Activated CD8-positive, alpha-beta memory T cell treated with anti-CD3 and anti-CD28 coated beads for 48 hours (primary cell): Measurements from ENCODE around the gene LMOD1.
"Not testable (repeated sequence)": the region's sequence is repeated elsewhere in the genome, so short reads cannot be mapped to it uniquely, and the experiment has no call there.

Experiments
- DNase-seq, 3 experiments: peaks; one replicate each; pipeline ENCODE4 v3.0.0-alpha.2; 2020; ENCODE audit warnings: low read depth in 2 of 3, low spot score in 2 of 3

Gene LMOD1

GRCh38 chr1:201916649-201917249 lies 29.6 kb downstream of the LMOD1 start:
- no peak for DNase-seq

- DNase-seq, result no peak
Measured at GRCh38 chr1:201914456-201915235, 31.7 kb downstream of the LMOD1 start.

DNA sequence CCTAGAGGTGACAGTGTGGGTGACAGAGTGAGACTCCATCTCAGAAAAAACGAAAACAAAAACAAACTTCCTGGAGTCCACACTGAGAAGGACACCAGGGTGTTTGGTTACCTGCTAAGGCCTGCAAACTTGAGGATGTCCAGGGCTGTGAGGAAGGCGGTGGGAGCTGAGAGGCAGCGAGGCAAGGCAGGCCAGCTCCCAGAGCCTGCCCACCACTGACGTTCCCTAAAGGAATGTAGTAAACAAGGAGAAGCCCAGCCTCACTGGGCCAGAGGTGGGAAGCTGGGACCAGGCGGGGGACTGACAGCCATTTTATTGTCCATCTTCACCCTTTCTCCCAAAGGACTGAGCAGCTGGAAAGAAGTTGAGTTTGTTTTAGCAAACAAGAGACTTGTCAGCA lies 33.5 kb downstream of the LMOD1 start:
- no peak for DNase-seq

GRCh38 chr1:201911826-201912571 lies 34.3 kb downstream of the LMOD1 start:
- no peak for DNase-seq

GRCh38 chr1:201907621-201908020 lies 38.7 kb downstream of the LMOD1 start:
- no peak for DNase-seq

- no peak for DNase-seq
Measured at GRCh38 chr1:201906336-201906735, 40.0 kb downstream of the LMOD1 start.

DNA sequence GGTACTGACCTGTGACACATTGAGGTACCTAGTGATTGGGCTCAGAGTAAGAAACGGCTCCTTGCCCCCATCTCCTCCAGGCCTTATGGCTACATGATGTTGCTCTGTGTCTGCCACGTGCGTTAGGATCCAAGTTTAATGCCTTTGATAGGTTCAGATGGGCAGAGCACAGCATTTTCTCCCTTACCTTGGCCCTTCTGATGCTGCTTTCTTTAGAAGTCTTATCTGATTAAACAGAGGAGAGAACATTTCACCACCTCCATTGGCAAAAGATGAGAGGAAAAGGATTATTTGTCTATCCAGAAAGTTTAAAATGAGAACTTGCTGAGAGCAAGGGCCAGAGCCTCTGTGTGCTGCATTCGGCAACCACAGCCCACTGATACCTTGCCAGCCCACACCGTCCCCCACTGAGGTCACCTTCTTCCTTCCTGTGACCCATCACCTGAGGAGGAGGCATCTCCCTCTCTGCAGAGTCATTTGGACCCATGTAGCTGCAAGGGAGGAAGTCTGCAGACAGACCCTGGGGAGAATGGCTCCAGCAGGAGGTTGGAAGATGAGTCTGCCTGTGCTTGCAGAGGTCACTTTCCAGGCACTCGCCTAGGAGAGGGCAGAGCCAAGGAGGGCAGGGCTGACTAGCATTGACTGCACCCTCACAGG lies 41.0 kb downstream of the LMOD1 start:
- DNase-seq, result no peak

GRCh38 chr1:201904579-201904978 lies 41.8 kb downstream of the LMOD1 start:
- DNase-seq, result no peak

DNA sequence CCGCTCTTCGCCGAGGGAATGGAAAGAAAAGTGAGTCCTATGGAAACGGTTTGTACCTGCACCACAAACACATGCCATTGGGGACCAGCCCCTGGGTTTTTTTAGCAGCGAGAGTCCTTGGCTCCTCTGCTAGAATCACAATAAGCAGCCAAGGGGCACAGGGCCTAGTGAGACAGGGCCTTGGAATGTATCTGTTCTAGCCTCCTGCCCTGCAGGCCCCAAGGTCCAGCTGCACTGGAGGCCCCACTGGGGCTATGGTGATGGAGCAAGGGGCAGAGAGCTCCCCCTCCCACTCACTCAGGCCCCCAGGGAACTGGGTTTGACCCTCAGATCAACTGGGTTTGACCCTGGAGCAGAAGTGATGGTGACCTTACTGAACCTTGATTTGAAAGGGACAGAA lies 43.2 kb downstream of the LMOD1 start:
- DNase-seq, result no peak

DNA sequence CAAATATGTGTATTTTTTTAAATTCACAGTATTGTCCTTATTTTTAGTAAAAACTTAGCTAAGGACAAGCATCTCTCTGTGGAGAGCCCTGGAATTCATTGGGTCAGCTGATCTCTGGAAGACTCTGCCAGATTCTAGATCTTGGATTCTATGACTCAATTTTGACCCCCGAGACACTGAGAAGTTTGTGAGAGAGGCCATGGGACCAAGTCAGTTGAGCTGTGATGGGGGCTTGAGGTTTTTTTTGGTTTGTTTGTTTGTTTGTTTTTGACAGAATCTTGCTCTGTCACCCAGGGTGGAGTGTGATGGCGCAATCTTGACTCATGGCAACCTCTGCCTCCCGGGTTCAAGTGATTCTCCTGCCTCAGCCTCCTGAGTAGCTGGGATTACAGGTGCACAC lies 44.1 kb downstream of the LMOD1 start:
- DNase-seq, result no peak

DNA sequence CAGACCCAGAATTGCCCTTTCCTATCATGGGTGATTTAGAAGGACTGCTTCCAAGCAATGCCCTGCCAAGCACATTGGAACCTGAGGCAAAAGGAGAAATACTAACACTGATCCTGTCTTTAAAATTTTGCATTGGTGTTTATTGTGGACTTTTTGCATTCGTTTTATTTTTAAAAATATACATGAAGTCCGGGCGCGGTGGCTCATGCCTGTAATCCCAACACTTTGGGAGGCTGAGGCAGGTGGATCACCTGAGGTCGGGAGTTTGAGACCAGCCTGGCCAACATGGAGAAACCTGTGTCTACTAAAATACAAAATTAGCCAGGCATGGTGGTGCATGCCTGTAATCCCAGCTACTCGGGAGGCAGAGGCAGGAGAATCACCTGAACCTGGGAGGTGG lies 45.3 kb downstream of the LMOD1 start:
- not testable (repeated sequence) for DNase-seq

DNA sequence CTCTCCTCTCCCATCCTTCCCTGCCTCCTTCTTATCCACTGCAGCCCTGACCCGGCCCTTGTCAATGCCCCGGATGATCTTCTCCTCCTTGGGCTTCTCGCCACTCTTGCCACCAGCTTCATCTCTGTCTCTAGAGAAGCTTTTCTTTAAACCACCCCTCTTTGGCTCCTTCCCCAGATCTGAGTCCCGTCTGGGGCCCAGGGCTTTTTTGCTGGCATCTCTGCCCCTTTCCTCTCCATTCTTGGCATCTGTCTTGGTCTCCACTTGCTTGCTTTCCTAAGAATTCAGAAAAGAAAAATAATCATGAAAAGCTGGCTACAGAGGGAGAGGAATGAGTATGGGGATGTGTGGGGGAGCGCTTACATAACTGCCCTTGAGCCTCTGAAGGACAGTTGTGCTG lies 45.9 kb downstream of the LMOD1 start:
- DNase-seq, result no peak

DNA sequence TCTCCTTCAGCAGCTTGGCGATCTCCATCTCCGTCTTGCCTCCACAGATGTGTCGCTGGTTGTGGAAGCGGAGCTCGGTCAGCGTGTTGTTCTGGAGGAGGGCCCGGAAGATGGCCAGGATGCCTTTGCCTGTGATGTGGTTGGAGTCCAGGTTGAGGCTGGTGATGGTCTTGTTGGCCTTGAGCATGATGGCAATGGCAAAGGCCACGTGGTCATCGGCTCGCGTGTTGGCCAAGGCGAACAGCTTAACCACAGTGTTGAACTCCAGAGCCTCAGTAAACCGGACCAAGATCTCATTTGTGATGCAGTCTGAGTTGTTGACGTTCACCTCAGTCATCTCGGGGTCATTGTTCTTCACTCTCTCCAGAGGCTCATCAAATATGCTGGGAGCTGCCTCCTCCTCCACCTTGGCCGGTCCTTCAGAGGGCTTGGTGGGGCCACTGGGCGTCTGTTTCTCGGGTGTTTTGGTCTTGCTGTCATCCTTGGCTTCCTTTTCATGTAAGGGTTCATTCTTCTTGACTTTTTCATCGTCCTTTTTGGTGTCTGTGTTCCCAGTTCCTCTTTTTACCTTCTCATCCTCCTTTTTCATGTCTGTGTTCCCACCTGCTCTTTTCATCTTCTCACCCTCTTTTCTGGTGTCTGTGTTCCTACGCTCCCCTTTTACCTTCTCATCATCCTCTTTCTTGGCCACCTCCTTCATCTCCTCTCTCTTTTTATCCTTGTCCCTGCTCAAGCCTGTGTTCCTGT lies 46.5 kb downstream of the LMOD1 start:
- DNase-seq, result no peak

DNA sequence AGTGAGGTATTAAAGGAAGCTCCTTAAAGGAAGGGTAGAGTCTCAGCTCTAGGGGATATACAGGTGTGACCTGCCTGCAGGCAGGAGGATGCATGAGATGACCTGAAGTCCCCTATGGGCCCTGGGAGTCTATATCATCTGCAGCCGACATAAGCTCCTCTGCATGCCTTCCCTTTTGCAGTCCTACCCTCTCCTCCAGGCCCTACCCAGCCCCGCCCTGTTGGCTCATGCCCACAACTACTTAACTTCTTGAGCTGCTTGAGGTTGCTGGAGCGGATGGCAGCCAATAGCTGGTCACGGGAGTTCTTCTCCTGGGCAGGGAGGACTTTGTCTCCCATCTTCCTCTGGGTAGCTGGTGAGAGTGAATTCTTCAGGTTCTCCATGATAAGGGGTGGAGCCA lies 47.4 kb downstream of the LMOD1 start:
- DNase-seq, result no peak

GRCh38 chr1:201898240-201898894 lies 48.0 kb downstream of the LMOD1 start:
- no peak for DNase-seq

- no peak for DNase-seq
Measured at GRCh38 chr1:201896951-201897391, 49.4 kb downstream of the LMOD1 start.

- DNase-seq, result peak; percentile 67 to 89 (median 75)
Measured at GRCh38 chr1:201895913-201896807, 50.2 kb downstream of the LMOD1 start.

- DNase-seq, result no peak
Measured at GRCh38 chr1:201895120-201895665, 51.2 kb downstream of the LMOD1 start.
